Measurements from ENCODE around the gene LSM10.

DNA sequence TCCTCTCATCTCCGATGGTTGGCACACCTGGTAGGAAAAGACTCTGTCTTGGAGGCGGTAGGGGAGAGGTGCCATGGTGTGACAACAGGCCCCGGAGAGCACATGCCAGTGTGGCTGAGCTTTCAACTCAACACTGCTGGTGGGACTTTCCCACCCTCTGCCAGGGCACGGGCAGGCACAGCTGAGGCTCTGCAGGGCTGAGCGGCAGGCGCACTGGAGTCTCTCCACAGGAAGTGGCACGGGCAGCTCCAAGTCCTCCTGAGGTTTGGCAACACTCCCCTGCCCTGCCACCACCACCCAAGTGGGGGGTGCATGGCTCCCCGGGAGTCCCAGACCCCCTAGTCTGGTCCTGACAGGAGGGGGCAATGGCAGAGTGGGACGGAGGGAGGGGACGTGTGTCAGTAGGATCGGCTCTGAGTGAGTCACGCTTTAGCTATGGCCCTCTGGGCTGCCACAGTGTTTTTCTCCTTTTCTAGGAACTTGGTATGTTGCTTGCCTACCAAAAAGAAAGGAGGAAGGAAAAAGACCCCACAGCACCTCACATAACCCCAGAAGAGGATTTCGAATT, 47.0 kb downstream of the LSM10 start:
- TF ChIP-seq CTCF (conservative IDR thresholded peaks at IDR 0.05; ENCODE audit: low read depth, low read length) (no peak), EZH2 (IDR thresholded peaks at IDR 0.05; ENCODE audit: low read length, unreplicated experiment) (no peak)

Data from PC-3 (cell line).